DMS153 treated with DMSO at 0.1 percent for 48 hours (cell line): Measurements from ENCODE around the gene CHN2.
"Not testable (repeated sequence)": the region's sequence is repeated elsewhere in the genome, so short reads cannot be mapped to it uniquely, and the experiment has no call there.

Experiments used
- DNase-seq: peaks from one replicate; lab custom pipeline; 2025; ENCODE audit not compliant: unreplicated experiment; lab: John Stamatoyannopoulos, UW

The CHN2 gene

GRCh38 chr7:29255199-29255878, 60.8 kb downstream of the CHN2 start:
- DNase-seq = no peak

DNA sequence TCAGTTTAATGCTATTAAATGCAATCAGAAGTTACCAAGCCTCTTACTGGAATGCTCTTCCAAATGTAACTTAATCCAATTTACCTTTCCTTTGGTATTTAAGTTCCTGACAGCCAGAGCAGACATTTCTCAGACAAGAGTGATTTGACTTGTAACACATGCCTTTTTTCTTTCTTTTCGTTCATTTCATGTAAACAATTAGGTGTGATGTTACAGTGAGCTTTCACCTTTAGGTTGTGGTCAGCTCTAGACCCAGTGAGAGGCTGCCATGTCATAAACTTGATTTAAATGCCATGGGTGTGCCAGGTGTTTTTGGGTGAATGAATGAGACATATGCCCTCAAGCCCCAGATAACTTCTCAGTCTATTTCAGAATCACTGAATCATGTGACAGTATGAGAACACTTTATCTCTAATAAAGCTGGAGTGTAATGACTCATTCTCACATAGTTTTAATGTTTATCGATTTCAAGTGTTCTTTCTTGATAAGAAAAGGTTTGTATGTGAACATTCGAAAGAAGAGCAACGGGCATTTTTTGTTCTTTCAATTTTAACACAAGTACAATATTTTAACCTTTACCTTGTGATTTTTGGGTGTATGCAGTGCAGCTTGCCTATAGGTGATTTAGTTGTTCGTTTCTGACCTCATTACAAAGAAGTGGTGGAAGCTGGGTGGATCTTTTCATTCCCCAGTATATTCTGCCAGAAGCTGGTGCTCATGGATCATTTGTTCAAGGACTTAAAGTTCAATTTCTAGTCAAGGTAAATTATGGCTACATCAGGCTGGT, 61.5 kb downstream of the CHN2 start:
- peak; percentile 37 for DNase-seq

GRCh38 chr7:29256693-29257002, 62.1 kb downstream of the CHN2 start:
- no peak for DNase-seq

DNA sequence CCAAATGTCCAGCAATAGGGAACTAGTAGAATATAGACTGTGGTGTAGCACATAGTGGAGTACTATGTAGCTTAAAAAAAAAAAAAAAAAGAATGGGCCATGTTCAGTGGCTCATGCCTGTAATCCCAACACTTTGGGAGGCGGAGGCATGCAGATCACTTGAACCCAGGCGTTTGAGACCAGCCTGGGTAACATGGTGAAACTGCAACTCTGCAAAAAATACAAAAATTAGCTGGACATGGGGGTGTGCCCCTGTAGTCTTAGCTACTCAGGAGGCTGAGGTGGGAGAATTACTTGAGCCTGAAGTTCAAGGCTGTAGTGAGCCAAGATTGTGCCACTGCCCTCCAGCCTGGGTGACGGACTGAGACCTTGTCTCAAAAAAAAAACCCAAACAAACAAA, 64.4 kb downstream of the CHN2 start:
- no peak for DNase-seq

DNA sequence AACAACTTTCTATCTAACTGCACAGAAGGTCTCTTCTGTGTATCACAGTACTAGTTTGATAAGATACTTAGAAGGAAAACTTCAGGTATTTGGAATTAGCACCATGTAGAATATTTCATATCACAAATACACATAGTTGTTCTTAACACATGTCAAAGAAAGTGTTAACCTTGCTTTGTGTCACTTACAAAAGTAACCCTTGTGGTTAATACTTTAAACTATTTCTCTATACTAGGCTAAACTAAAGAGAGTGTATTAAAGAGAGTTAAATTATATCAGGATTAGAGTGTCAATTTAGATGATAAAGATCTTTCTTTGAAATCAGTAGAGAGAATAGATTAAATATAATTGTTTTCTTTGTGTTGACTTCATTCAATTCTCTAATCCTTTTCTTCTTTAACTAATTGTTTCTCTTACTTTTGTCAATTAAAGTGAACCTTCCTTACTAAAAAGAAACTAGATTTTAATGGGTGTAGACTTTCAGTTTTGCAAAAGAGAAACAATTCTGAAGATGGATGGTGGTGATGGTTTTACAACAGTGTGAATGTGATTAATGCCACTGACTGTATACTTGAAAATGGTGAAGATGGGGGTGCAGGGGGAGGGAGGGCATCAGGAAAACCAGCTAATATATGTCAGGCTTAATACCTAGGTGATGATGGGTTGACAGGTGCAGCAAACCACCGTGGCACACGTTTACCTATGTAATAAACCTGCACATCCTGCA, 67.8 kb downstream of the CHN2 start:
- no peak for DNase-seq

- DNase-seq = not testable (repeated sequence)
Observed at GRCh38 chr7:29263601-29264207, 69.1 kb downstream of the CHN2 start.

- no peak for DNase-seq
Observed at GRCh38 chr7:29265208-29265923, 70.8 kb downstream of the CHN2 start.

DNA sequence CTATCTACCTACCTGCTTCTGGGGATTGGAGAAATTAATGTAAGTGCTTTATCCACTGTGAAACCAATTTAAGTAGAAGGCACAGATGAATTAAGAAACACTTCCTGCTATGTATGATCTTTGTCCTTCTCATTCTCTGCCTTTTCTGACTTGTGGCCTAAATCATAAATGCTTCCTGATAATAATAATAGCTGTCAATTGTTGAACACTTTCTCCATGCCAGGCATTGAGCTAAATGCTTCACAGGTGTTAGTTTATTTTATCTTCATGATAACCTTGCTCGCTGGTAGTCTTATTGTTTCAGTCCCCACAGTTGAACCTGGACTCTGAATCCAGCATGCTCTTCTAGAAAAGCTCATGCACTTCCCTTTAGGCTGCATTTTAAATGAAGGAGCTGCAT, 75.4 kb downstream of the CHN2 start:
- DNase-seq = no peak

- DNase-seq = no peak
Observed at GRCh38 chr7:29270594-29271318, 76.2 kb downstream of the CHN2 start.

- no peak for DNase-seq
Observed at GRCh38 chr7:29271319-29271658, 76.7 kb downstream of the CHN2 start.

DNA sequence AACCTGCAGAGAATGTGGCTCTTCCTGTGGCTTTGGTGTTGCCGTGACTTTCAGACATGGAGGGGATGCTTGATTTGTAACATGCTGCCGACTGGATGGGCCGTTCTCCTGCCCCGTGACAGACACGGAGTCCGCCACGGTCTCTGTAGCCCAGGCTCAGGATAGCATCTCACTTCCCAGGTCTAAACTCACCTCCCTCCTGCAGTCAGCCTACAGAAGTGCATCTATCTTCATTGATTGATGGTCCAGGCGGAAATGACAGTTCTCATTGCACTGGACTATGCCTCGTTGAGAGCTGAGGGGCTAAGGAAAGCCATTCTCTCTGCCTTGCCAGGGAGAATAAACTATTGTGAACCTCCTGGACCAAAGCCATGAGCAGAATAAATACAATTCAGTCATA, 77.5 kb downstream of the CHN2 start:
- DNase-seq = no peak

GRCh38 chr7:29274146-29275017, 79.8 kb downstream of the CHN2 start:
- DNase-seq = peak; percentile 52

GRCh38 chr7:29275018-29275318, 80.4 kb downstream of the CHN2 start:
- no peak for DNase-seq

DNA sequence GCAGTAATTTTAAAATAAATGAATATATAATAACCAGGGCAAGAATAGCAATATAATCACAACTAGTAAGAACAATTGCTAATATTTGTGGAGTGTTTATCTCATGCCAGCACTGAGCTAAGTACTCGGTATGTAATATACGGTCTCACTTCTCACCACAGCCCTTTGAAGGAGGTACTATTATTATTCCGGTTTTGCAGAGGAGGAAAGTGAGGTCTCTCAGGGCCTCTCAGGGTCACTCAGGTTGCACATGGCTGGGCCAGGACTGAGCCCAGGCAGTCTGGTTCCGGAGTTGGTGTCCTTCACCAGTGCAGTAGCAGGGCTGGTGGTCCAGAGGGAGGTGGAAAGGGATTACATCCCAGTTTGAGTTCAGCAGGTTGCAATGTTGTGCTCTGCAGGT, 80.9 kb downstream of the CHN2 start:
- no peak for DNase-seq

DNA sequence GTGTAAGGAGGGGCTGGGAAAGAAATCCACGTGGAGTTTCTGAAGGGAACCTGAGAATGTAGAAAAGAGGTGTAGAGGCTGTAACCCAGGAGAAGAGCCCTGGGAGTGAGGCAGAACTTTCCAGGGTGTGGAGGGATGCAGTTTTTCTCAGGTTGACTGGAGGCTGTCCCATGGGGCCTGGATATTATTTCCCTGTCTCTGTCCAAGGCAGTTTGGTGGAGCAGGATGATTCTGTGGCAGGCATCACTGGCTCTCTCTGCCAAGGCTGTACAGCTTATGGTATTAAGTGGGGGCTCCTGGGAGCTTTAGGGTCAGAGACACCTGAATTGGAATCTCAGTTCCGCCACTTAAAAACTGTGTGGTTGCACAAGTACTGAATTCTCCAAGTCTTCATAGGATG, 81.6 kb downstream of the CHN2 start:
- DNase-seq = no peak

DNA sequence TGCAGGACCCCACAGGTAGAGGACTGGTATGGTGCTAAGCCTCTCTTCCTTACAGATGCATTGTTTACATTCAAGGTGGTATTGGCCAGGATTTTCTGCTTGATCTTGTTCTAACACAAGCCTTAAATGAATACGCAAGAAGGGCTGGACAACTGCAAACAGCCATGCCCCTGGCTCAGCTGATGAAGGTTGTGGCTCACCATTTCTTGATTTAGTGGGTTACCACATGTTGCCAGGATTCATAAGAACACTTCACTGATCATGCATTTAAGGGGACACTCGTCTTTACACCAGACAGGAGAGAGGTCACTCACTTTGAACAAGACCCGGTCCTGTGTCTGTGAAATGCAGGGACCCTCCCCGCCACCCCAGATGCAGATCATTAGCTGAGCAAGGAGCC, 82.2 kb downstream of the CHN2 start:
- no peak for DNase-seq

DNA sequence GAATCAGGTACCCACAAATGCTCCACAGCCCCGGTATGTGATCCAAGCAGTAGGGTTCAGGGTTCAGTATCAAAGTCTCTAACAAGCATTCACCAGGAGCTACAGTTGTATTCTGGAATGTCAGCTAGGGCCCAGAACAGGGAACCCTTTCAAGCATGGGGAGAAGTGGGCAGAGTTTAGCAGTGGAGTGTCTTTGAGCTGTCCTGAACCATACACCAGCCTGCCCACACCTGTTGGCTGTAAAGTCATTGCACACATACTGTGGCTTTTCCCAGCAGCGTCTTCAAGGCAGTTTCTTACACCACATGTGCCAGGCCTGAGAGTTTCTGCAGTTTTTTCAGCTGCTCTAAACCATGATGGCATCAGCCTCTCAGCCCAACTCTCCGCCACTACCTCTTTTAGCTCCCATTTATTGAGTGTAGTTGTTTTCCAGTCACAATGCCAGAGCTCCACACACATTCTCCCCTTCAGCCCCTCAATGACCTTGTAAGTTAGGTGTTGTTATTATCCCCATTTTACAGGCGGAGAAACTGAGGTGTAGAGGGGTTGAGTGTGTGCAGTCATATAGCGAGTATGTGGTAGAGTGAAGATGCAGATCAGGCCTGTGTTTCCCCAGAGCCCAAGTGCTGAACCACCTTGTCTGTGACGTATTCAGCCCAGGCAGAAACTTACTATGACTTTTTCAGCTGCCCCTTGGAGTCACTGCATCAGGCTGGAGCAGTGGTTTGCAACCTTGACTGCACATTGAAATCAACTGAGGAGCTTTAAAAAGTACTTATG, 83.1 kb downstream of the CHN2 start:
- no peak for DNase-seq

- no peak for DNase-seq
Observed at GRCh38 chr7:29278337-29279069, 83.9 kb downstream of the CHN2 start.
